ACHN (cell line): Measurements from ENCODE around the gene GCC2.

Source experiments
- DNase-seq: peaks from one replicate; pipeline ENCODE4 v3.0.0-alpha.2; 2015
- in situ Hi-C: cut with HindIII; loops from 2 replicates; pipeline ENCODE4 v1.10.0; 2017; ENCODE audit warnings: low sequenced_read_pairs, low pct_ligation_motif_present, low pct_unique_long_range_greater_than_20kb

The GCC2 gene, protein sequence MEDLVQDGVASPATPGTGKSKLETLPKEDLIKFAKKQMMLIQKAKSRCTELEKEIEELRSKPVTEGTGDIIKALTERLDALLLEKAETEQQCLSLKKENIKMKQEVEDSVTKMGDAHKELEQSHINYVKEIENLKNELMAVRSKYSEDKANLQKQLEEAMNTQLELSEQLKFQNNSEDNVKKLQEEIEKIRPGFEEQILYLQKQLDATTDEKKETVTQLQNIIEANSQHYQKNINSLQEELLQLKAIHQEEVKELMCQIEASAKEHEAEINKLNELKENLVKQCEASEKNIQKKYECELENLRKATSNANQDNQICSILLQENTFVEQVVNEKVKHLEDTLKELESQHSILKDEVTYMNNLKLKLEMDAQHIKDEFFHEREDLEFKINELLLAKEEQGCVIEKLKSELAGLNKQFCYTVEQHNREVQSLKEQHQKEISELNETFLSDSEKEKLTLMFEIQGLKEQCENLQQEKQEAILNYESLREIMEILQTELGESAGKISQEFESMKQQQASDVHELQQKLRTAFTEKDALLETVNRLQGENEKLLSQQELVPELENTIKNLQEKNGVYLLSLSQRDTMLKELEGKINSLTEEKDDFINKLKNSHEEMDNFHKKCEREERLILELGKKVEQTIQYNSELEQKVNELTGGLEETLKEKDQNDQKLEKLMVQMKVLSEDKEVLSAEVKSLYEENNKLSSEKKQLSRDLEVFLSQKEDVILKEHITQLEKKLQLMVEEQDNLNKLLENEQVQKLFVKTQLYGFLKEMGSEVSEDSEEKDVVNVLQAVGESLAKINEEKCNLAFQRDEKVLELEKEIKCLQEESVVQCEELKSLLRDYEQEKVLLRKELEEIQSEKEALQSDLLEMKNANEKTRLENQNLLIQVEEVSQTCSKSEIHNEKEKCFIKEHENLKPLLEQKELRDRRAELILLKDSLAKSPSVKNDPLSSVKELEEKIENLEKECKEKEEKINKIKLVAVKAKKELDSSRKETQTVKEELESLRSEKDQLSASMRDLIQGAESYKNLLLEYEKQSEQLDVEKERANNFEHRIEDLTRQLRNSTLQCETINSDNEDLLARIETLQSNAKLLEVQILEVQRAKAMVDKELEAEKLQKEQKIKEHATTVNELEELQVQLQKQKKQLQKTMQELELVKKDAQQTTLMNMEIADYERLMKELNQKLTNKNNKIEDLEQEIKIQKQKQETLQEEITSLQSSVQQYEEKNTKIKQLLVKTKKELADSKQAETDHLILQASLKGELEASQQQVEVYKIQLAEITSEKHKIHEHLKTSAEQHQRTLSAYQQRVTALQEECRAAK (N-terminal part only)

DNA sequence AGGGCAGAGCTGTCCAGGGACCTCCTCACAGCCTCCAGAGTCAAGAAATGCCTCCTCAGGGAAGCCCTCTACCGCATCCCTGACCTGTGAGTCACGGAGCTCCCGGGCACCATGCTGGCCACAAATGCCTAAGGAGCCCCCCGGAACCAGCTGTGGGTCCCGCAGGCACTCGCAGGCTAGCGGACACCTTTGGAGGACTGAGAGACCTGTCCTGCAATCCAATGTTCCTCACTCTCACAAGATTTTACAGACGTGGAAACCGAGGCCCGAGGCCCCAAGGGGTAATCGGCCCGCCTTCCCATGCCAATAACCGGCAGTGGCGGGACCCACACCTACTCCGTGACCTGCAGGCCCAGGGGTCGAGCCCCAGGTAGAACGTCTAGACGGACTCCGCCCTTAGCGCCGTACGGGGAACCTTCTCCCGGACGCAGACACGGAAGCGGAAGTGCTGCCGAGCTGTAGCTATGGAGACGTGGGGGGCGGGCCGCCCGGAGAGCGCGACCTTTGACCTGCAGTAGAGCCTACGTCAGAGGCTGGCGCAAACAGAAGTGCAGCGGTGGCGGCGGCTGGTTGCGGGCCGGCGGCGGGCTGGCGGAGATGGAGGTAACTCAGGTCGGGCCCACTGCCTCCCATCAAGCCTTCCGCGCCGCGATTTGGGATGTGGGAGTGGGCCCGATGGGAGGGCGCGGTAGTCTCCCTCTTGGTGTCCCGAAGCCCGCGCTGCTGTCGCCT, at the start of gene GCC2:
GCC2 (plus strand) TSS at position 529 of the 732 bp plus-strand sequence; CDS start at position 598, 69 bp downstream.
- in situ Hi-C loops: no loop called here
- DNase-seq: peak; percentile 96

DNA sequence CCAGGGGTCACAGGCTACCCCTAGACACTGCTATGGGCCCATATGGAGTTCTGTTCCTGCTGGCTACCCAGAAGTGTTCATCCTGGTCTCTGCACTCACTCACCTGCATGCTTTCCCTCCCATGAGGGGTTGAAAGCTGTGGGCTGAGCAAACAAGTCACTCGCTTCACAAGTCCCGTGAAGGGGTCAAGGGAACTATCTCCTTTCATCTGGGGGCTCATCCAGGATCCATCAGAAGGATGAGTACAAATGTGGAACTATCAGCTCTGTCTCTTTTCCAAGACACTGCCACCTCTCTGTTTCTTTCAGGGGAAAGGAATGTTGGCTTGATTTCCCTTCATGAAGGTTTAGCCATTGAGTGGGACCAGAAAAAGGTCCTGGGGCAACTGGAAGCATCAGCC, 49.5 kb upstream of the GCC2 start:
- in situ Hi-C loops: no loop called here
- DNase-seq: peak; percentile 13

DNA sequence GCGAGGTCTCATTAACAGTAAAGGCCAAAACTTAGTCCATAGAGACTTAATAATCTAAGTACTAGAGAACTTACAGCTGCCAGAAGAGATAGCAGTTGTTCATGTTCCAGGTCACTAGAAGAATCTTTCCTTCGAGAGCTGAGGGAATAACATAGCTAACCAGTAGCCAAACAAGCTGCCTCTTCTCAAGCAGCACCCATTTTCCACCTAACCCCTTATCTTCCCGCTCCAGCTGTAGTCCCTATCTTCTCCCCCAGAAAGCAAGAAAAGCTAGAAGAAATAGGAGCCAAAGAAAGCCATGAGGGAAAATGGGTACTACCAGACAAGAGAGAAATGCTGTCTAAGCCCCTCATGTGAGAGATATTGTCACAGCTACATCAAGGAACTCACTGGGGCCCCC, 47.2 kb upstream of the GCC2 start:
- DNase-seq: no peak
- in situ Hi-C loops: no loop called here

DNA sequence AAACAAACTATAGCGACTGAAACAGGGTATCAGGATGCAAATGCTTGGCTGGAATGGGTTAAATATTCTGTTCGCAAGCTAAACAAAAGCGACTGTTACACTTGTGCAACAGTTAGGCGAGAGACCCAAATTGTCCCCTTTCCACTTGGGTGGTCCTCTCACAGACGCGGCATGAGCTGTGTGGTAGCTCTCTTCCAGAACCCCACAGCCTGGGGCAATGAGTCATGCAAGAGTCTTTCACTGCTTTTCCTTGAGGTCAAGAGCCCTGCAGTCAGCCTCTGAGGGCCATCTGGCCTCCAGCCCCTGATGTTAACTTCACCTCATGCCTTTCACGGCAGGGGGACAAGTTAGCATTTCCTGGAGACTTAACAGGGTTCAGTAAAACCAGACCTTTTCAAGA, 45.5 kb upstream of the GCC2 start:
- DNase-seq: peak; percentile 8
- in situ Hi-C loops: no loop called here

DNA sequence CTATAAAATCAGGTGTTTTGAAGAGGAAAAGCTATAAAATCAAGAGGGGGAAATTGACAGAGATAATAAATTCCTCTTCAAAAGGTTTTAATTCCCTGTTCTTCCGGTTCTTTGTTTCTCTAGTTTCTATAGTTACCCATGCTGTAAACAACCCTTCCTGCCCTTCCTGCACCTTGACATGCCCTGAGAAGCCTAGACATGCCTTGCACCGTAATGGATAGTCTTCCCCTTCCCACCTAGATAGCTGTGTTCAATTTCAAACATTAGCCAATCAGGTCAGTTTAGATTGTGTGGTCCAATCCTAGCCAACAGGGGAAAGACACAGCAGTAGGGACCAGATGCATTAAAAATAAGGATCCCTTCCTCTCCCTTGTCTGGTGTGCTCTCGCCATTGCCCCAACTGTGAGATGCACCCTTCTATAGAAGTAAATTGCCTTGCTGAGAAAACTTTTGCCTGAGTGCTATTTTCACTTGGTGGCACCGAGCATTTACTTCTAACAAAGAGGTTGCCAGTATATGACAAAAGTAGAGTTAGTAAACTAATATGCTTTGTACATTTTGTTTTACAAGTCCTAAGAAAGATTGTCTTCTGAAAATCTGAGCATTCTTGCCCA, 44.1 kb upstream of the GCC2 start:
- DNase-seq: no peak
- in situ Hi-C loops: no loop called here

DNA sequence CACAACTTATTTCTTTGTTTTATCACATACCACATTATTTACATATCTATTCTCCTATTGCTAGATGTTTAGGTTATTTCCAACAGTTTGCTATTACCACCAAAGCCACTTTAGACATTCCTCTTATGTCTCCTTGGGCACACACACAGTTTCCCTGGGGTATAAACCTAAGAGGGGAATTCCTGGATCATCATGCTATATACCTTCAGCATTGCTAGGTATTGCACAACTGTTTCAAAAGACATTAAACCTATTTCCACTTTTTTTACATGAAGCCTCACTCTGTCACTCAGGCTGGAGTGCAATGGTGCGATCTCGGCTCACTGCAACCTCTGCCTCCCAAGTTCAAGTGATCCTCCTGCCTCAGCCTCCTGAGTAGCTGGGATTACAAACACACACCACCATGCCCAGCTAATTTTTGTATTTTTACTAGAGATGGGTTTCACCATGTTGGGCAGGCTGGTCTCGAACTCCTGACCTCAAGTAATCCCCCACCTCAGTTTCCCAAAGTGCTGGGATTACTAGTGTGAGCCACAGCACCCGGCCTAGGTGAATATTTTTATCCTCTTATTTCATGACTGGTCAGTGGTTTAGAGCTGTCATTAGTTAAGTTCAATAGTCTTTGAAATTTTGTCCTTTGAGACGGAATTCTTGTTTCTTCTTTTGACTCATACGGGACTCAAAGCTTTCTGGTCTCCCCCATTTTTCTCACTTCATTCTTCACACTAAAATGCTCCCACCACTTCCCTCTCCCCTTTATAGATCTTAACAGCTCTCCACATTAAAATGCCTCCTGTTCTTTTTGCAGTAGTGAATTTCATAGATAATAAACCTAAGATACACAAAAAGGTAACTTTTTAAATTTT, 40.9 kb upstream of the GCC2 start:
- in situ Hi-C loops: no loop called here
- DNase-seq: no peak

DNA sequence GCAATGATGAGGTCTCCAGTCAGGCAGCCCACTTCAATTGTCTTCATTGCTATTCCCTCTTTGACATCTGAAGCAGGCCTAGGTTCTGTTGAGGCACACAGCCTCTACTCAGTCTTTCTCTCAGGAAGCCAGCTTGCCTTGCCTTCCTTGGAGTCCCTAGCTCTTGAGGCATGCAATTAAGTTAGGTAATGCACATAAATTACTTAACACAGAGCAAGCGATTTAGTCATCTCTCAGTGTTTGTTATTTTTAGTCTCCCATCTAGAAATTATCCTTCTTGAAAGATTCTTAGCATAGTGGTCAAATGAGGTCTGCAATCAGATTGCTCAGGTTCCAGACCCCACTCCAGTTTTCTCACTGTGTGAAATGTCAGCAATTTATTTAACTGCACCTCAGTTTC, 39.2 kb upstream of the GCC2 start:
- no peak for DNase-seq
- in situ Hi-C loops: no loop called here

DNA sequence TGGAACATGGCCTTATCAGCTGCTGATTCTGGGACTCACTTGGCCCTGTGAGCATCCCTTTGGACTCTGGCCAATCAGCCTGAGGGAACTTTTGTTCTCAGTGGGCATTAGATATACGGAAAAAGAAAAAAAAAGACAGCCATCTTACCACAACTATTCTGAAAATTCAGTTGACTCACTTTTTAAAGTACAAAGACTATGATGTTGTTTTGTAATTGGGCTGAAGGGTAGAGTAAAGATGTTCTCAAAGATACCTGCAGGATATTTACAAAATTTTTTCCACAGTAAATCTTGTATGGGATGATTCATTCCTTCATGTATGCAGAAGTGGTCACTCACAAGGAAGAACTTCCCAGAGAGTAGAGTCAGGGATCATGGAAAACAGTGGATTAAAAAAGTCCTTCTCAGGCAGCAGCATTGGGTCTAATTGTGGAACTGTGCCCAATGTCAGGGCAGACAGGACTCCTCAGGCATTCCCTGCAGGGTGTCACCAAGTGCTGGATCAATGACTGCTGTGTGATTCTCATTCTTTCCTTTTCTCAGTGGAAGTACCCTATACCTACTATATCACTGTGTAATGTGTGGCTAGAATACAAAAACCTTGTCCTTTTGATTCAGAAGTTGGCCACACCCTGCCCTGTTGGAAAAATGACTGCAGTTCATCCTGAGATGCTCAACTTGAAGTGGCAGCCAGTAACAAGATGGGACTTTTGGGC, 35.9 kb upstream of the GCC2 start:
- DNase-seq: peak; percentile 74
- in situ Hi-C loops: no loop called here

DNA sequence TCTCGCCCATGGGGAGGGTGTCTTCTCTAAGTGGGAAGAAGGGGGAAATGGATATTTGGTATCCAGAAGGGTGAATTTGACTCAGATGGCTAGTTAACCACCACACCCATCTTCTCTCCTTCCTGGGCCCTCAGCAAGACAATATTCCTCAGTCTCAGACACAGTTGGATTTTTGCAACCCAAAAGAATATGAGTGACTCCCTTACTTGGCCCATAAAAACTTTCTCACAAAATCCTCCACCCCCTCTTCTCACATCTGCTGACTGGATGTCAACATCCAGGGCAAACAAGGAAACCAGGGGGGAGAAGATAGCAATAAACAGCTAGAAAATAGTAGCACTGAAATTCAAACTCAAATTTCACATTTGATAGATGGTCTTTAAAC, 35.3 kb upstream of the GCC2 start:
- in situ Hi-C loops: no loop called here
- DNase-seq: no peak

DNA sequence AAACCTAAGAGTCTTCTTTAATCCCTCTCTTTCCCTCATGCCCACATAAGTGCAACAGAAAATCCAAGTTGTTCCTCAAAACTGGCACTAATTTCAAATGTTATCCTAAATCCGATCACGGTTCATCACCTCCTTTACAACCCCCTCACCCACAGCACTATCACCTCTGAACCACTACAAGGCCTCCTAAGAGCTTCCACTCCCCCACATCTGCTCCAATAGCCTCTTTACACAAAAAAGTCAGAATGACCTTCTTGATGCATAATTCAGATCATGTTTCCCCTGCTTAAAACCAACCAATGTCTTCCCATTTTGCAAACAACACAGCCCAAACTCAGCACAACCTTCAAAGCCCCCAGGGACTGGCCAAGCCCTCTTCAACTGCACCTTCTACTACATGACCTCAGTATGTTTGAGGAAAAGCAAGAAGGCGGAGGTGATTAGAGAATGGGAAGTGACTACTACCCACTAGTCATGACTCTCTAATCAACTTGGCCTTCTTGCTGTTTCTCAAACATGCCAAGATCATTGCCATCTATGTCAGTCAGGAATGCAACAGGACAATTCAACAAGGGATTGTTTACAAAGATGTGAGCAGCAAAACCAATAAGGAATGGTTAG, 34.6 kb upstream of the GCC2 start:
- no peak for DNase-seq
- in situ Hi-C loops: no loop called here

DNA sequence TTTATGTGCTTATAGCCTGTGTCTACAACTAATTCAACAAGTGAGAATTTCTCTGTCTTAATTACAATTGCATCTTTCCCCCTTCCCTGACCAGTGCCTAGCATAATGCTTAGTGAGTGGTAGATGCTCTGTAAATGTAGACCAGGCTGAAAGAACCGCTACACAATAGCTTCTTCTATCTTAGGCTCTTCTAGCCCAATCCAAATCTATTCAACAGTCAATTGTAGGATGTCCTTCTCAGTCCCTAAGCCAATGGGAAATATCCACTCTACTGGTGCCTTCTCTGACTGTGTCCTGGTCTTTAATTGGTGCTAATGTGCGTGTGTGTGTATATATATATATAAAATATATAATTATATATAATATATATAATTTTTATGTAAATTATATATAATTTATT, 34.1 kb upstream of the GCC2 start:
- DNase-seq: no peak
- in situ Hi-C loops: no loop called here

DNA sequence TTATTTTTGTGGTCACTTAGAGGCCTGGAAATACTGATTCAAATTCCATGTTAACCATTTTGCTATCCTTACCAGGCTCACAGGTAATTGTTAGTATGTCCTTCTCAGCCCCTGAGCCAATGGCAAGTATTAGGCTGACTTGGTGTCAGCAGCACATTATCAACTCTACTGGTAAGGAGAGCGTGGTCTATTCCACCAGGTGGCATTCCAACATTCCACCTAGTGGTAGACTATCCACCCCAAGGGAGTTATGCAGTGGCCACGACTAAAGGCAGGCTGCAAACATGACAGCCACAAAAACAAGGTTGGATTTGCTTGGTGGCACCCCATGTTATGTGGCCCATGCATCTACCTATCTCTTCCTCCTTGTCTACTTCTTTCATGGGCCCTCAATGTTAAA, 31.8 kb upstream of the GCC2 start:
- in situ Hi-C loops: no loop called here
- DNase-seq: no peak

DNA sequence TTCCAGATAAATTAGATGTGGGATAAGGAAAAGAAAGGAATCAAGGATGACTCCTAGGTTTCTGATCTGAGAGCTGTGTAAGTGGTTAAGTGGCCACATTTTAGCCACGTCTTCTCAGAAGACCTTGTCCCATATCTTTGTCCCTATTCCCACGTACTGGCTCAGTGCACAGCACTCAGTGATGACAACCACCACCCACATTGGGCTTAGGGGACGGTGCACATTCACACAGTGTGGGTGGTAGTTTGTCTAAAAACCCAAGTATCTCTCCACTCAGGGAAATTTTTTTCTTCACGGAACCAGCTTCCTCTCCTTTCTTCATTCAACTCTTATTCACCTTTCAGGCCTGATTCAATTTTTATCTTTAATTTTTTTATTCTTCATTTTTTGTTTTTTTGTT, 30.6 kb upstream of the GCC2 start:
- DNase-seq: no peak
- in situ Hi-C loops: no loop called here

DNA sequence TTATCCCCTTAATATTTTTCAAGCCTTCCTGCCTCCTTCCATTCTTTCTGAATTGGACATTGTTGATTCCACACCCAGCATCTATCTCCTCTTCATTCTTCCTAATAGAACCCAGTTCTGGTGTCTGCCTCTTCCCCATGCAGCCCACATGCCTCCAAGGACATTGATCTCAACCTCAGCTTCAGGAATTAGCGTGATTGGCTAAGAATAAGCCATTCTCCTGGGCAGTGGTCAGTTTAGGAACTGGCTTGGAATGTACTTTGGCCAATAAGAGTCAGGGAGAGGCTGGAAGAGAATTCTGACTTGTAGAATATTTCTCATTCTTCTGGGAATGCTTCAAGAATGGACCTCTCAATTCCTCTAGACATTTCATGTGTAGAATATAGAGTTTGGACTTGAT, 25.9 kb upstream of the GCC2 start:
- no peak for DNase-seq
- in situ Hi-C loops: no loop called here

DNA sequence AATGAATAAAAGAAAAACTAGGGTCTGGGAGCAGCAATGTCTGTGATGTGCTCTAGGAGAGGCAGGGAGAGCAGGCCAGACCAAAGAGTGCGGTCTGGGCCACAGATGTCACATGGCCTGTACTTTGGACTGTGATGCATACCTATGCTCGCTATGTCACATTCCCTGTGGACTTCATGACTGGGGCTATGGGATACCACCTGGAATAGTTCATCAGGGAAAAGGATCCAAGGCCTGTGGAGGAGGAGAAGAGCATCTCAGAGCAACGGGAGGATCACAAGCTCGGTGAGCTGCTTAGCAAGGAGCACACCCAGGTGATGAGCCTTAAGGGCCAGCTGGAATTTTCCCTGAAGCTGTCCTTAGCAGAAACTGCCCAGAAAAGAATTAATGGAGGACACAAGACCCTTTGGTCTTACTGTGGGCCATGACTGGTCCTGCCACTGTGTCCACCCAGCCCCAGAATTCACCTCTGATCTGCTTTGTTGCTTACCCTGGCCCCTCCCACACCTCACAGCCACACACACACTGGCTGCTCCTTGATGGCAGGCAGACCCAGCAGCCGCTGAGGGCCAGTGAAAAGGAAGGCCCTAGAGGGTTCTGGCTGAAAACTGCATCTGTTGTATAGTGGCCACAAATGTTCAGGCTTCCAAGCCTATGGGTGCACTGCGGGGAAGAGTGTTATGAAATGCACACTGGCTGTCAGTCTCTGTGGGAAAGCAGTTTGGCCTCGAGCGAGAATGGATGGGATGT, 25.3 kb upstream of the GCC2 start:
- in situ Hi-C loops: no loop called here
- no peak for DNase-seq
